Stimulated activated CD8-positive, alpha-beta memory T cell treated with anti-CD3 and anti-CD28 coated beads, Interleukin-7, amount 100 ng/mL, for 24 hours (primary cell): Measurements from ENCODE around the gene B9D1.

Experiments used
- DNase-seq: peaks from one replicate; pipeline ENCODE4 v3.0.0-alpha.2; 2020; ENCODE audit warnings: low read depth

B9D1 gene

DNA sequence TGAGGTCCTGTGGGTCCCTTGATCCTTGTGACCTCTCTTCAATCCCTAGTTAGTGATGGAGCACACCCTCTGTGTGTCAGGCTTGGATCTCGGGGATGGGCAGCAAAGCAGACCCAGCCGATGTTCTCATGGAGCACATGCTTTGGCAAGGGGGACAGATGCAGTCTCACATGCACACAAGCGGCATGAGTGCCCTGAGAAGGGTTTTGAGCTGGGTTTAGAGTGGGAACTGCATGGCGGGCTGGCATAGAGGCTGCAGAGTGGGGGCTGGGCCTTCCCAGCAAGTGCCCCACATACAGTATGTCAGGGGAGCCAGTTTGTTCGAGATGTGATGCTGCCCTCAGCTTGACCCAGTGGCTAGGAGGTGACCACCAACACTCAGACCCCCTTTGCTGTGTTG lies 41.6 kb downstream of the B9D1 start:
- DNase-seq = no peak

DNA sequence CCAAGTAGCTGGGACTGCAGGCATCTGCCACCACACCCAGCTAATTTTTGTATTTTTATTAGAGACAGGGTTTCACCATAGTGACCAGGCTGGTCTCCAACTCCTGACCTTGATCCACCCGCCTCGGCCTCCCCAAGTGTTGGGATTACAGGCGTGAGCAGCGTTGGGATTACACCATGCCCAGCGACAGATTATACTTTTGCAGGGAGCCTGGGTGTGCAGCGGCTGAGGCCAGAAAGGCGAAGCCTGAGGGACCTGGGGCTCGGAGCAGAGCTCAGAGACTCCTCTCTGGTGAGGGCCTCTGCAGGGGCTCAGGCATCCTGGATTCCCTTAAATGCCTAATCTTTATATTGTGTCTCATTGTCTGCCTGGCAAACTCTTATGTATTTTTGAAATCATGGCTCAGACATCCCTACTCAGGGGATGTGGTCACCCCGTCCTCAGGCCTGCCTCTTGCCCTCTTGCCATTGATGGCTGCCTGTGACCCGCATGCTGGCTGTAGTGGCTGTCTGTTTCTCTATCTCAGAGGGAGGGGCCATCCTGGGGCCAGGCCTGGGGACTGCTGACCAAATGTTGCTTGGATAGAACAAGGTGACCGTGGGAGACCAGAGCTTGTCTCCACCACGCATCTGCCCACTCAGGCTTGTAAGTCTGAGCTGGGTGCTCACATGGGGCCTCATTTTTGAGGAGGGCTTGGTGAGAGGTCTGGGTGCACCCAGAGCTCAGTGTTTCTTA lies 42.6 kb downstream of the B9D1 start:
- no peak for DNase-seq

DNA sequence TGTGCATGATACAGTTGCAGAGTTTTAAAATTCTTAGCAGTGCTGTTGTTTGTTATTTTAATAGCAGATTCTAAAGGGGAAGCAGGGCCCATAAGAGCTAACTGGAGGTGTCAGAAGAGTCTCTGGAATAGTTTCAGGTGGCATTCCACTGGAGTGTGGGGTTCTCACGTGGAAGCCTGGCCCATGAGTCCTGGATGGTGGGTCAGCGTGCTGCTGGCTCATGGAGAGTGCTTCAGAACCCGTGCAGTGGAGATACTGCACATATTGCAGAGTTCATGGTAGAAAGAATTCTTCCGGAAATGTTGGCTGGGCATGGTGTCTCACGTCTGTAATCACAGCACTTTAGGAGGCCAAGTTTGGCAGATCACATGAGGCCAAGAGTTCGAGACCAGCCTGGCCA lies 43.9 kb downstream of the B9D1 start:
- no peak for DNase-seq

DNA sequence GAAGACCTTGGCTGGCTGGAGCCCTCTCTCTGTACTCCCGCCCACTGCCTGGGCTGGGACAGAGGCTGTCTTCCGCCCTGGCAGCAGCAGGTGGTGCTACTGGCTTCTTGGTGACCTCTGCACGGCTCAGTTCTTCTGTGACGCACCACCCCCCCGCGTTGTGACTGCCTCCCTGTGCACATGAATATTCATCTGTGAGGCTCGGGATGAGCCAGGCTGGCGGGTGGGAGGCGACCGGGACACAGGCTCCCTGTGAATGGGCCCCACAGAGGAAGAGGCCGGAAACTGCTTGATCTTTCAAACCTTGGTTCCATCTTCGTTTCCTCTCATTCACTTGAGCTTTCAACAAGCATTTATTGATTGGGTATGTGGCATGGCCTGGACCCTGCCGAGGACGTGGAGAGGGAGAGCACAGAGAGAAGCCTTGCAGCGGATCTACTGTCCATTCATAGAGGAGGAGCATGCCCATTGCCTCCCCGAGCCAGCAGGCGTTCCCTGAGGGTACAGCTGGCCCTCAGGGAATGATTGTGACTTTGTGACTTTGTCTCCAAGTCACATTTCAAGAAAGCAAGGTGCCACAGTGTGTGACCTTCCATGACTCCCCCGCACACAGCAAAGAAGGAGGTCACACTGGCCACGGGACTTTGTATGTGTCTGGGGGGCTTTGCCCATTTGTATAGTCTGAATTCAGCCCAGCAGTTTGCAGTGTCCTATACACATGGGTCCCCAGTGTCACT lies 45.0 kb downstream of the B9D1 start:
- DNase-seq = no peak

DNA sequence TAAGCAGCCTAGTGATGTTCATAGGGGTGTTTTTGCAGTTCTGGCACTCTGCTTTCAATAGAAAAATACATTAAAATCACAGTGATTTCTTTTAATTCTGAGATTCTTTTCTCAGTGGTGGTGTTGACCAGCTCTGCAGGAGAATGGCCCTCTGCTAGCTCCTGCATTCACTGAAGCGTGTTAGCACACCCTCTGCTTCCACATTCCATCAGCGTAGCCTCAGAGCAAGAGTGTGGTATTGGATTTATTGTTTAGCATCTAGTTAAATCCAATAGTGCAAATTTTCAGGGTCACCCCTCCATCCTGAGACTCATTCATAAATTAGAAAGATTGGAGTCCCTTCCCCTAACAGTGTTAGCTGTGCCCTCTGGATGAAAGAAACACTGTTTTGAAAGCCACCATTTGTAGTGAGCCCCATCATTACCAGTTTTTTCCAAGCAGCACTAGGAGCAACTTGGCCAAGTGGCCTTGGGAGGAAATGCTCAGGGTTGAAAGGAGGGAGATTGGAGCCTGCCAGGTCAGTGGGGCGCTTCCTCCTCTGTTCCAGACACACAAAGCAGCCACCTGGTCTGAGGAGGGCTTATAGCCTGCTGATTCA lies 45.7 kb downstream of the B9D1 start:
- no peak for DNase-seq

DNA sequence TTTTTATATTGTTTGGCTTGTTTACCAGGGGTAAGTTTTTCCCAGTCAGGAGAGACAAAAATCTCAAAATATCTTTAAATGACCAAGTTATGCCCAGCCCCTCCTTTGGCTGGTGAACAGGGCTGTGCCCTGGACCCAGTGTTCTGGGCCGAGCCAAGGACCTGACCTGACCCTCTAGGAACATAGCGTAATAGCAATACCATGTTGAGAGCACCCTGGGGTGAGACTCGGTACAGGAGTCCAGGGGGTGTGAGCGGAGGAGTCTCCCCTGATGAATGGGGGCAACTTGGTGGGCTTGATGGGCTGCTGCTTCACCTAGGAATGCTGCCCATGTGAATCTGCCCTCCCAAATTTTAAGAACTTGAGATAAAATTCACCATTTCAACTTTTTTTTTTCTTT lies 47.4 kb downstream of the B9D1 start:
- no peak for DNase-seq

DNA sequence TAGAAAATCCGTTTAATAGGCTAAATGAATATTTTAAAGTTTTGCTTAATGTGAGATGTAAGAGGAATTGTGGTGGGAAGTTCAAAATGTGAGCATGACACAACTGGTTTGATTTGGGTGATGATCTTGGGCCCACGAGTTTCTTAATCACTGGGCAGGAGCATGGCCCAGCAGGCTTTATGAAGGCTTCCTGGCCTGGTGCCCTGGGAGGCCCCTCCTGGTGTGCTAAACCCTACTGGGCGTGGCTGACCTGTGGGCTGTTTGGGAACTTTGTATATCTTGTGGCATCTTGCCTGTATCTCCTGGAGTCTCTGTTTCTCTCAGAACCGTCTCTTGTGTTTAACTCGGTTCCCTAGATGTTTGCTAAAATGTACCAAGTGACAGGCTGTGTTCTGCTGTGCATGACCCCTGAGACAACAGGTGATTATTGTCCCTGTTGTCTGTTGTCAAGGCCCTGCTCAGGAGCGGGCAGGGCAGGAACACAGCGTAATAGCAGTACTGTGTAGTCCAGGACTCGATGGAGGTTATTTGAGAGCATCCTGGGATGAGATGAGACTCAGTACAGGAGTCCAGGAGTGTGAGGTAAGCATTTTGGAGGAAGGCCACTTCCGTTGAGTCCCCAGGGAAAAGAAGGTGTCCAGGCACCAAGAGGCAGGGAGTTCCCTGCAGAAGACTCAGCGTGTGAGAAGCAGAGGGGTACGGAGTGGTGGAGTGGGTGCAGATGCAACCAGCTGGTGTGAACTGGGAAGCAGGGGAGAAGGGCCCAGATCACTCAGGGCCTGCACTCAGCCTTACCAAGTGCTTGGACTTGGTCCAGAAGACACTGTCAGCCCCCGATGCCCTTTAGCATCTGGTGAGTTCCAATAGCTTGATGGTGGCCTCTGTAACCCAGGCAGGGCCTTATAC lies 48.5 kb downstream of the B9D1 start:
- no peak for DNase-seq

DNA sequence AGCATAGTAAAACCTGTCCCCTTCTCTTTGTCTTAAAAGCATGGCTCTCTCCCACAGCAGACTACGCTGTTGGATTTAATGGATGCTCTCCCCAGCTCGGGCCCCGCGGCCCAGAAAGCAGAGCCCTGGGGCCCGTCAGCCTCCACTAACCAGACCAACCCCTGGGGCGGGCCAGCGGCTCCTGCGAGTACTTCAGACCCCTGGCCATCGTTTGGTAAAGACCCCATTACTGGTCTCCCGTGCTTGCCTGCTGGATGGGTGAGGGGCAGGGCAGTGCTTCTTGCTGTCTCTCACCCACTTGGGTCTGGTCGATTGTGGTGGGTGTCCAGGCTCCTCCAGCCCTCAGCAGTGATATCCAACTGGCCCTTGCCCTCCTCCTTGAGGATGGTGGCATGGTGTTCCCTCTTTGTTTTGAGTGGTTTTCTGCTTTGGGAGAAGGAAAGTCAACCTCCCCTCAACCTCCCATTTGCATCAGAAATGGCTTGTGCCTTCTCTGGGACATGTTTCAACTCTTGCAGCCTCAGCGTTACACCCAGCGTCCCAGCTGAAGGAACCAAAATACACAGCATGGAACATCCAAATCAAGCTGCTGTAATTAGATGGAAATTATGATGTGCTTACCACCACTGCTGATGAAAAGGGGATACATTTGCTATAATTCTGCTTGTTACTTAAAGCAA lies 49.3 kb downstream of the B9D1 start:
- no peak for DNase-seq

DNA sequence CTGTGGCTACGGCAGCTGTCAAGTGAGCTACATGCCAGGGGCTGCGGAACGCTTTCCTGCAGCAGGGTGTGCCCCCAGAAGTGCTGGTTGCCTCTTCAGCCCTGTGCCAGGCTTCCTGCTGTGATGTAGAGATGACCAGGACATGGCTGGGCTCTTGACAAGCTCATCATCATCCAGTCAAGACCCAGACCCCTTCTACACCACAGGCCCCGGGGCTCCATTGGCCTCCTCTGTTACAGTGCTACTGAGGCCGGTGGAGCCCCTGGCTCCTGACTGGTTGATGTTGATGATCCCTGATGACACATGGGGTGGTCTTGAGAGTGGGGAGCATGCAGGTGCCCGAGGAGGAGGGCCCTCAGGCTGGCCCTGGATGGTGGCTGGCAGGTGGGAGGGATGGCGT lies 50.1 kb downstream of the B9D1 start:
- DNase-seq = no peak

DNA sequence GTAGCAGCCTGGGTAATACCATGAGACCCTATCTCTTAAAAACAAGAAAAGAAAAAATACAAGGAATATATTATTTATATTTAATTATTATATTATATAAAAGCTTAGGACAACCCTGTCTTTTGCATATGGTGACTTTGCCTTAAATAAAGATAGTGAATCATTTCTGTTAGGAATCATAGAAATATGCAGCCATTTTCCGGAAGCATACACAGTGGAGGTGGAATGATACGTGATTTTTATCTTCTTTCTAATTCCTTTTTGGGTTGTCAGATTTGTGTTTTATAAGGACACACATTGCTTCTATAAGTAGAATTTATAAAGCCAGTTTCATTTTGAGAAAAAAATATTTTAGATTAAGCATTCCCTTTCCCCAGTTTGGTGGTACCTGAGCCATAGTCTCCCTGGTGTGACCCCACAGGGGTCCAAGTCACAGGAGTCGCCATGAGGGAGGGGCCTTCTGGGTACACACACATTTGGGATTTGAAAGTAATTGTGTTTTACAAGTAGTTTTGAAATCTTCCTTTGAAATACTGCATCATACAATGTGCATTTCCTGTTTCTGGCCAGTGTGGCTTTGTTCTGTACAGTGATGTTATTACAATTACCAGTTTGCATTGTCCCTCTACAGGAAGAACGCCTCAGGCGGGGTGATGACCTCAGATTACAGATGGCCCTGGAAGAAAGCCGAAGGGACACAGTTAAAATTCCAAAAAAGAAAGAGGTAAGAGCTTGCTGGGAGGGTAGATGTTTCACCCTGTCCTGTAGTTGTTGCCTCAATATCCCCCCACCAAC lies 50.9 kb downstream of the B9D1 start:
- no peak for DNase-seq

DNA sequence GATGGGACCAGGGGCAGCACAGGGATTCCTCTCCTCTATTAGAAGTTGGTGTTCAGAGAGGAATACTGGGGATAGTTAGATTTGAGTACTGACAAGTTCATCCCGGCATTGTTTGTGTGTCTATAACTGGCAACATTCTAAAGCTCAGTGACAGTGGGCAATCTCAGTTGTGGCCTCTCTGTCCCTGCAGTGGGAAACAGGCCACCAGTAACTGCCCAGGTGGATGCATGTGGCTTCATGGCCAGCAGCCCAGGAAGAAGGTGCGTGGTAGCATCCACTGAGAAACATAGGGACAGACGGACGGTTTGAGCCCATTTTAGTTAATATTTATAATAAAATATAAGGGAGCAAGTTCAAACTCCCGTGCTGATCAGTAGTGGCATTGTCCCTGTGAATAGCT lies 51.5 kb downstream of the B9D1 start:
- DNase-seq = no peak

DNA sequence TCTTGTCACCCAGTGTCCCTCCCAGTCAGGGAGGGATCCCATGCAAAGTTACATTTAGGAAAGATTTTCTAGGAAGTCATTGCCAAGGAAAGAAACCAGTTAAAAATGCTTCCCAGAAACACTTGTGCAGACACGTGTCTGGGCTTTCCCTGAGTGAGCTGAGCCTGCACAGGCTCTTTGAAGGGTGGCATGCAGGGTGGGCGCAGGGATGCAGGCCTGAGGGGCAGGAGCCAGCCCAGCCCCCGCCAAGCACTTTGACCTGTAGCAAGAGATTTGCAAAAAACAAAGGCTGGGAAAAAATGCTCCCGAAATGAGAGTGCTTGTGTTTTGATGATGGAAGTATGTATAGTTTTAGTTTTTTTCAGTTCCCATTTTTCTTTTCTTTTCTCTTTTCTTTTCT lies 52.4 kb downstream of the B9D1 start:
- DNase-seq = no peak

DNA sequence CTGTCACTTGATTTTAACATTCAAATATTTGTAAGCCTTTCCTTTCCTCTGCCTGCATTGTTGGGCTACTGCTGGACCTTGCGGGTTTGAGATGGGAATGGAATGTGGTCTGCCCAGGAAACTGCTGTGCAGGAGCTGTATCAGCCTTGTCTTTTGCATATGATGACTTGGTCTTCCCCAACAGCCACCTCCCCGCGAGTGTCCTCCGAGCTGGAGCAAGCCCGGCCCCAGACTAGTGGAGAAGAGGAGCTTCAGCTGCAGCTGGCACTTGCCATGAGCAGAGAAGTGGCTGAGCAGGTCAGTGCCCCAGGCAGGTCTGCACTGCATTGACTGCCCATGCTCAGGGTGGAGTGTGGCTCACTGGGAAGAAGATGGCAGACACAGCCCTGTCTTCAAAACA lies 52.8 kb downstream of the B9D1 start:
- no peak for DNase-seq

DNA sequence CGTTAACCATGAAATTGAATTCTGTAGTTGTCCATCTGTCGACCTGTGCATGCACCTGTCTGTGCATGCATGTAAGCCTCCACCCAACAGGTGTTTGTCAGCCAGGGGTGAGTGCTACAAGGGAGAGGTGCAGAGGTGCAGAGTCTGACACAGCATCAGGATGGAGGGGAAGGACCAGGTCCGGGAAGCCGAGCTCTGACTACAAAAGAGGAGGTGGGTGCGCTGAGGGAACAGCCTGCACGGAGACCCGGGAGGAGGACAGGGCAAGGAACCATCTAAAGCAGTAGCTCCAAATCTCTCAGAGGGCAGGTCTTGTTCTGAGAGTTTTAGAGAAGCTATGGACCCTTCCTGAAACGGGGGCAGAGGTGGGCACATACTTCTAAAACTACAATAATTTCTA lies 54.1 kb downstream of the B9D1 start:
- DNase-seq = no peak

DNA sequence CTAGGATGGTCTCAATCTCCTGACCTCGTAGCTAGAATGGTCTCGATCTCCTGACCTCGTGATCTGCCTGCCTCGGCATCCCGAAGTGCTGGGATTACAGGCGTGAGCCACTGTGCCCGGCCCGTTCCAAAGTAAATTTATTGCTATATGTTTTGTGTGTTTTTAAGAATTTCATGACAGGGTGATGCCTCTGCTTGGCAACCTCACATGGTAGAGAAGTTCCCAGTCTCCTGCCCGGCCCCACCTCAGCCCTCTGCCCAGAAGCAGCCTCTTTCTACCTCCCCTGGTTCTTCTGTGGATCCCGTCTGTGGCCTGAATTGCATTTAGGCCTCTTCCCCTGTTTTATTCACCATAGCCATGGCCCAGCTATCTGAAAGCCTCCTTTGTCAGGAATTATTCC lies 55.0 kb downstream of the B9D1 start:
- no peak for DNase-seq

DNA sequence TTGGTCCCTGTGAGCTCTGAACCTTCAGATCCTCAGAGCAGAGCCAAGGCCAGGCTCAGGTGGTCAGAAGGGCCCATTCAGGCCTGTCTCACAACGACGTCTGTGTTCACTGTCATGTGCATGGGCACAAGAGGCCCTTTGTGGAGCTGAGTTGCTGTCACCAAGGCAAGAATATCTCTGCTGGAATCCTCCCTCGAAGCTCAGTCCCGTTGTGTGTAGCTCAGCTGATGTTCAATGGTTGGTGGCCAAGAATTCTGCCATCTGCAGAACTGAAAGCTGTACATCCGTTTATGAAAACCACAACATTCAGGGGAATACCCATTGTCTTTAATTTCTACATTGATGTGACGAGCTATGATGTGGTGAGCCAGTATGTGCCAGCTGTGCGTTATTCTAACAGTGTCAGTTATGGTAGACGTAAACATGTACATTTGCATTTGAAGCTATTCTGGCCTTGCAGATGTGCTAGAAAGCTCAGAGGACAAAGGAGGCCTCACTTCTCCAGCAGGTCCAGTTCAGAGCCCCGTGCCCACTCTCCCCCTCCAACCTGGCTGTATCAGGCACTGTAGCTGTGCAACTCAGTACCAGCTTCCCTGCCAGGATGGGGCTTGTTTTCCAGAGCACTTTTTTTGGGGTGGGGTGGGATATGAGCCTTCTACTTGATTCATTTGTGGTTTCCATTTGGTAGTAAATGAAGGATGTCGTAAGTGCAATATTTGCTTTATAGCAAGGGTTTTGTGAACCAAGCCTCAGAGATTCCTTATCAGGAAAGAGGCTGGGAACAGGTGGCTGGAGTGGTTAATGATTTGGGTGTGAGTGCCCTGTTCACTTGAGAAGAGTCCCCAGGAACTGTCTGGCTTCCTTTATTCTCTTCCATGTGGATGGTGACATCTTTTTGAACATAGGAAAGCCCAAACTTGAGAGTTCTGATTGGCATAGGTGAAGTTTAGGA lies 56.1 kb downstream of the B9D1 start:
- DNase-seq = no peak

DNA sequence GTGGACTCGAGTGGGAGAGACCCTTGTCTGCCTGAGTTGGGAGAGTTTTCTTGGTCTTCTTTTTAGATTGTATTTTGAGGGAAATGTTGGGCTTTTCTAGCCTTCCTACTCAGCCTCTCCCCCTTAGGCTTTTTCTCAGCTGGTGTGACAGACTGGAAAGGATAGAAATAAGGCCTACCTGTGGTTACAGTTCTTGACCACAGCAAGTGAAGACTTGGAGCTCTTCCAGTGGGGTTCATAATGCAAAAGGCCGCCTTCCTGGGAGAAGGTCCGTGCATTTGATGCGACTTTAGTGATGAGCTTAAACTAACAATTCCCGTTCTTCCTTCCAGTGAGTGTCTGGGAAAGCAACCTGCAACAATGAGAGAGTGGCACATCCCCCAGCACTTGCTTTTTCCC lies 56.8 kb downstream of the B9D1 start:
- no peak for DNase-seq

DNA sequence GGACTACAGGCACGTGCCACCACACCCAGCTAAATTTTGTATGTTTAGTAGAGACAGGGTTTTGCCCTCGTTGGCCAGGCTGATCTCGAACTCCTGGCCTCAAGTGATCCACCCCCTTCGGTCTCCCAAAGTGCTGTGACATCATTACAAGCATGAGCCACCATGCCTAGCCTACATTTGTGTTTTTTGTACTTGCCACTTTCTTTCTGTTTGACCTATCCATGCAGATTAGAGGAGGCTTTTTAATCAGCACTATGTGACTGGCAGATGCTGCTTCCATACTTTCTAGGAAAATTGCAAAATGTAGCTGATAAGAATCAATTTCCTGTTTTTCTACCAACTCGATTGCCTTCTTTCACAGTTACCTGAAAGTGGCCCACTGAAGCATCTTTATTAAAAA lies 57.3 kb downstream of the B9D1 start:
- DNase-seq = no peak

DNA sequence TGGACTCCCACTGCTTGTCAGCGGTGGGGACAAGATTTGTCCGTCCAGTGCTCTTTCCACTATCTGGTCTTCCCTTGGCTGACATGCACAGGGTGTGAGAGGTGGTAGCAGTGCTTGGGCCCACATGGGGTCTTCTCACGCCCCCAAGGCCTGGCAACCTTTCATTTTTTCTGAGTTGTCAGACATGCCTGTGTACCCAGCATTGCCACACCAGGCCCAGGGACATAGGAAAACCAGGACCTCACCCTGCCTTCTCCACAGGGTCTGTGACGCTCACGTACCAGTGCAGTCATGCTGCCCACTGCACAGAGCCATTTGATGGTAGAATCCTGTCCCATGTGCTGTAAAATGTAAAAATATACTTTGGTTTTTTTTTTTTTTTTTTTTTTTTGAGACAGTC lies 57.8 kb downstream of the B9D1 start:
- no peak for DNase-seq

DNA sequence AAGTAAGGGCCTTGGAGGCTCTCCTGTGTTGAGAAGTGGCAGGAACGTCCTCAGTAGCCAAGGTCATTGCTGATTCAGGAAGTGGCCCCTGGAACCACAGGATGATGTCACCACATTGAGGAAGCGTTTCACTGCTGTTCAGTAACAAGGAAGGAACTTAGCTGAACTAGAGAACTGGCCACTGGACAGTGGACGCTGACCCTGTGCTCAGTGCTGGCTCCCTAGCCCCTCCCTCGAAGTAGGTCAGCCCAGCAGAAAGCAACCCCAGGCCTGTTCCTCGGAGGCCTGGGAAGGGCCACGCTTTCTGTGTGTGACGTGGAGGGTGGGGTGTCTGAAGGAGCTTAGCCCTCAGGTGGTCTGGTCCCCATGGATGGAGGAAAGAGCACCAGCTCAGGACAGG lies 58.3 kb downstream of the B9D1 start:
- DNase-seq = no peak
